Cardiac muscle cell (in vitro differentiated cells and primary cell): ENCODE data around the gene TMEM151A. TPM values are rescaled to one million over a fixed set of nuclear protein-coding genes. Genes with fewer than 3 reads are reported as not detected.

Source experiments
- DNase-seq, 2 donors: peaks; one replicate each; pipeline versions ENCODE4 v3.0.0 to v3.0.0-alpha.2; 2010 to 2017; ENCODE audit warnings: low read depth in 1 of 2, low spot score in 1 of 2
- H3K27ac ChIP-seq: fragments of 200-600 bp; sonication (generic); 2 replicates; pipeline ENCODE4 v1.5.1; 2016
- H3K27me3 ChIP-seq: fragments of 200-600 bp; sonication (generic); 2 replicates; pipeline ENCODE4 v1.6.0; 2016; ENCODE audit warnings: control low read depth
- H3K36me3 ChIP-seq: fragments of 200-600 bp; sonication (generic); 2 replicates; pipeline ENCODE4 v1.5.1; 2016; ENCODE audit warnings: control low read depth
- H3K4me1 ChIP-seq: fragments of 200-600 bp; sonication (generic); 2 replicates; pipeline ENCODE4 v1.8.1; 2017; ENCODE audit warnings: low read depth, mild to moderate bottlenecking, mixed run types
- H3K4me3 ChIP-seq: fragments of 200-600 bp; sonication (generic); 2 replicates; pipeline ENCODE4 v1.5.1; 2016; ENCODE audit warnings: mild to moderate bottlenecking
- H3K9me3 ChIP-seq: fragments of 200-600 bp; sonication (generic); 2 replicates; pipeline ENCODE4 v1.5.1; 2017; ENCODE audit warnings: low read depth, mild to moderate bottlenecking, control low read depth
- CTCF ChIP-seq: IDR thresholded peaks from 2 replicates; pipeline ENCODE4 v1.5.1; 2012; ENCODE audit warnings: low read depth, mild to moderate bottlenecking, low read length
- polyA plus RNA-seq: library from polyadenylated mRNA; unstranded; fragments of >200 nt; fragmentation: Nextera tagmentation; extraction: Ambion mirVana; gene quantifications from 2 replicates; pipeline ENCODE4 v1.2.1, GENCODE V29; 2016
- total RNA-seq: library from RNA; depleted of rRNA; stranded (reverse); fragments of >200 nt; gene quantifications from 2 replicates; pipeline ENCODE4 v1.2.3, GENCODE V29; 2016

TMEM151A gene
- total and polyA plus RNA-seq, 2 experiments from 2014 or later = 2.0 to 2.6 TPM

- H3K27me3 ChIP-seq = peaks cover 47% of the 10 kb centered on the region
- no peaks in the 10 kb centered on the region for H3K36me3 ChIP-seq
- no peak for DNase-seq
- H3K4me1 ChIP-seq = peaks cover 4% of the 10 kb centered on the region
- no peak overlapping the region for H3K27ac ChIP-seq
- no peak overlapping the region for H3K4me3 ChIP-seq
- no peak for TF ChIP-seq CTCF
- no peaks in the 10 kb centered on the region for H3K9me3 ChIP-seq
Measured at GRCh38 chr11:66292543-66293332, 1.0 kb downstream of the TMEM151A start.

GRCh38 chr11:66293352-66293751 lies 1.7 kb downstream of the TMEM151A start:
- no peak for TF ChIP-seq CTCF
- no peaks in the 10 kb centered on the region for H3K36me3 ChIP-seq
- H3K9me3 ChIP-seq = no peaks in the 10 kb centered on the region
- H3K4me3 ChIP-seq = no peak overlapping the region
- no peak overlapping the region for H3K27ac ChIP-seq
- no peaks in the 10 kb centered on the region for H3K4me1 ChIP-seq
- peaks cover 47% of the 10 kb centered on the region for H3K27me3 ChIP-seq
- DNase-seq = no peak

- Histone ChIP-seq H3K4me1 (no peaks in the 10 kb centered on the region), H3K27me3 (peaks cover 47% of the 10 kb centered on the region), H3K36me3 (no peaks in the 10 kb centered on the region), H3K9me3 (no peaks in the 10 kb centered on the region), H3K4me3 (no peak overlapping the region), H3K27ac (no peak overlapping the region)
- no peak for DNase-seq
- no peak for TF ChIP-seq CTCF
Measured at GRCh38 chr11:66293777-66294625, 2.3 kb downstream of the TMEM151A start.

- H3K4me3 ChIP-seq = no peak overlapping the region
Measured at GRCh38 chr11:66294626-66295620, 3.2 kb downstream of the TMEM151A start.

More at GRCh38 chr11:66294626-66295620, 3.2 kb downstream of the TMEM151A start:
- H3K27me3 ChIP-seq = peaks cover 47% of the 10 kb centered on the region
- H3K27ac ChIP-seq = no peak overlapping the region
- no peaks in the 10 kb centered on the region for H3K9me3 ChIP-seq
- no peak for TF ChIP-seq CTCF
- no peaks in the 10 kb centered on the region for H3K36me3 ChIP-seq
- DNase-seq = no peak
- no peaks in the 10 kb centered on the region for H3K4me1 ChIP-seq
